Embryonic facial prominence (tissue), 1 donor: ENCODE measurements around the gene EMX1.

Source experiments
- DNase-seq: peaks from one replicate; pipeline ENCODE4 v3.0.0-alpha.2; 2016; ENCODE audit errors: extremely low spot score

Gene EMX1

GRCh38 chr2:72942881-72943418 is 25.6 kb downstream of the EMX1 start:
- no peak for DNase-seq

- DNase-seq = no peak
These were observed 26.4 kb downstream of the EMX1 start for GRCh38 chr2:72943540-72944395.

GRCh38 chr2:72944804-72945449 is 27.6 kb downstream of the EMX1 start:
- DNase-seq = no peak

DNA sequence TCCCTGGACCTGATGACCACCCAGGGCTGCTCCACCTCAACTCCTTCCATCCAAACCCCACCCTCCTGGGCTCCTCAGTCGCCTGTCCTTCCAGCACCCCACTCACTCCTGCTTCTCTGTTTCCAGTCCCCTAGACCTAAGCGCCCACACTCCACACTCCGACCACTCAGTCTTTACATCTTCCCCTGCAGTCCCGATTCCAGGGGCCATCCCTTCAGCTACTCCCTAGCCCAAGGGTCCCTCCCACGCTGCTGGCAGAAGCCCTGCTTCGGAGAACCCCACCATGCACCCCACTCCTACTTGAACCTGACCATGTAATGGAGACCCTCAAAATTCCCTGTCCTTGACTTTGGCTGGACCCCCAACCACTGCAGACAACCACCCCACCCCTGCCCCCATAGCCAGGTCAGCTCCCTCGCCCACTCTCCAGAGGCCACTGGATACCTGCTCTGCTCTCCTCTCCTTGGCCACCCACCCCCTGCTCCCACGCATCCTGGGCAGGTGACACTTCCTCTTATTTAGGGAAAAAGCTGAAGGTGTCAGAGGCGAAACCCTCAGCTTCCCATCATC is 28.2 kb downstream of the EMX1 start:
- no peak for DNase-seq

DNA sequence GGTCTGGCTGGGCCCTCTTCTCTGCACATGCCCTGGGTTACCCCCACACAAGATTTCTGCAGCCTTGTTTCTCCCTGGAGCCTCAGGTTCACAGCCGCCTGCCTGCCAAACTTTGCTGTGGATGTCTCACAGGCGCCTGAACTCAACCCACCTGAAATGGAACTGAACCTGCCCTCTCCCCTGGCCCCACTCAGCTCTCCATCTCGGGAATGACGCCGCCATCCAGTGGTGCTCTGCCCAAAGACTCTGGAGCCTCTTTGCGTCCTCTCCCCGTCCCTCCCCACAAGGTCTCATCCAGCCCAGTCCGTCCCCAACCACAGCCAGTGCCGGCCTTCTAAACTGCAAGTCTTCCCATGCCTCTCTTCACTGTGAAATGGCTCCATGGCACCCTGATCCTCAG is 29.1 kb downstream of the EMX1 start:
- DNase-seq = no peak

GRCh38 chr2:72947952-72948830 is 30.9 kb downstream of the EMX1 start:
- DNase-seq = no peak

- no peak for DNase-seq
These were observed 31.7 kb downstream of the EMX1 start for GRCh38 chr2:72949045-72949444.

GRCh38 chr2:72949642-72950041 is 32.3 kb downstream of the EMX1 start:
- DNase-seq = no peak

GRCh38 chr2:72950558-72951255 is 33.4 kb downstream of the EMX1 start:
- DNase-seq = no peak

DNA sequence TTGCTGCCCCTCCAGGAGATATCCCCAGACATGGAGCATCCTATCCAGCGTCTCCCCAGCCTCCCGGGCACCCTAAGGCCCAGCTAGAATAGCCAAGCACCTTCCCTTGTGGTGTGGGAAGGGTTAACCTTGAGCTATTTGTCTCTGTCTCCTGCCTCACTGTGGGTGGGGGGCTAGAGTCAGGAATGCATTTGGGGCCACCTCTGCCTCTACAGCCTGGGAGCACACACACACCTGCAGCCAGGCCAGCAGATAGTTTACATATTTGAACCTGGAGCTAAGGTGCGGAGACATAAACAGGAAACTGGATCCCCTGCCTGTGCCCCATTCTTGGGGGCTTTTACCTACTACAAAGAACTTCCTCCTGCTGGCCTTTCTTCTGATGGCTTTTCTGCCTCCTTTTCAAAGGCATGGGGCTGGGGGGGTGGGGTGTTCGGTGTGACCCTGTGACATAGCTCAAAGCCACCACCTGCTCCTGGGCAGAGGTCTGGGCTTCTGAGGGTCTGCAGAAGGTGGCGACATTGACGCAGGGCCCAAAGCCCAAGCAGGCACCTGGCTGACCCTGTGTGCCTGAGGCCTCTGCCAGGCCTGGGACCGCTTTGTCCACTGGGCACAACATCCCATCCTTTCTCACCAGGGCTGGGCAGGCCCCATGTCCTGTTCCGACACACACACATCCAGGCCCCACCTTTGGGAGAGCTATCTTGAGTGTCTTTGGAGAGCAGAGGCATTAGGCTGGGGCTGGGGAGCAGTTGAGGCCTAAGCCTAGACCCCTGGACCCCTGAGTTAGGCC is 34.2 kb downstream of the EMX1 start:
- DNase-seq = no peak

DNA sequence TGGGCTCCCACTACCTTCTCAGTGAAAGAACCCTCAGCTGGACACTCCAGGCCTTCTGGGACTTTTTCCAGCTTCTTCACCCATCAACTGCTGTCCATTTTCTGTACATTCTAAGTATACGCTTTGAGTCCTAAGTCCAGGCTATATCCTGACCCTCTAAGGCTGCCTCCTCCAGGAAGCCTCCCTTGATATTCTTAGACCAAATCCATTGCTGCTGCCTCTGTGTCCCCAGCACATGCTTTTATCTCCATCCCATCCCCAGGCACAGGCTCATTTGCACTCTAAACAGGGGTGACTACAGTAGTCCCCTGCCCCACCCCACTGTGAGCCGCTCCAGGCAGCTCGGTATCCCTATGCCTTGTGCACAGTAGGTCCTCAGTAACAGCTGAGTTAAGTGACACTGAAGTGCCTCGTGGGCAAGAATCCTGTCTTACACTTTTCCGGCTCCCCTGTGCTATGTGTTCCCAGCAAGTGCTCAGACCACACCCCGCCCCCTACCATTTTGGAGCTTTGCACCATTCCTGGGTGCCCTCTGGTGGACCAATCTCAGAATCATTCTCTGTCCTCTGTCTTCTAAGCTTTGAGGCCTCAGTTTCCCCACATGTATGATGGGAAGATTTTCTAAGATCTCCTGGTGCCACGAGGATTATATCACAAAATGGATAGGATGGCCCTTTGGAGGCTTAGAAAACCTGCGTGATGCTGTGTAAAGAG is 34.9 kb downstream of the EMX1 start:
- no peak for DNase-seq

GRCh38 chr2:72952961-72953360 is 35.6 kb downstream of the EMX1 start:
- DNase-seq = no peak

GRCh38 chr2:72953528-72953927 is 36.2 kb downstream of the EMX1 start:
- no peak for DNase-seq

DNA sequence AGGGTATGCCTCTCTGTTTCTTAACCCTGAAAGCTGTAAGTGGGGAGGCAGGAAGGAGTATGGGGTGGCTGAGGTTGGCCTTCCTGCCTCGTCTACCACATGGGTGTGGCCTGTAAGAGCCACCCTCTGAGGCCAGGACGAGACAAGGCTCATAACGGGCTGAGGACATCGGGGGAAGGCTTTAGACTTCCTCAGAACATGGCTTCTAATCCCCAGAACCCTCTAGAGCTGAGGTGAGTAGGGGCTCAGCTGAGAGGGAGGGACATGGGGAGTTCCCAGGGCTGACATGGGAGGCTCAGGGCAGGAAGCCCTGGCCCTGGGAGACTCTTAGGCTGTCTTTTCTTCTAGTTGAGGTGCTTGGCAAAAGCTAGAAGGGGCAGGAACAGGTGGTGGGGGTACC is 36.7 kb downstream of the EMX1 start:
- DNase-seq = no peak

GRCh38 chr2:72954376-72955227 is 37.3 kb downstream of the EMX1 start:
- DNase-seq = no peak

DNA sequence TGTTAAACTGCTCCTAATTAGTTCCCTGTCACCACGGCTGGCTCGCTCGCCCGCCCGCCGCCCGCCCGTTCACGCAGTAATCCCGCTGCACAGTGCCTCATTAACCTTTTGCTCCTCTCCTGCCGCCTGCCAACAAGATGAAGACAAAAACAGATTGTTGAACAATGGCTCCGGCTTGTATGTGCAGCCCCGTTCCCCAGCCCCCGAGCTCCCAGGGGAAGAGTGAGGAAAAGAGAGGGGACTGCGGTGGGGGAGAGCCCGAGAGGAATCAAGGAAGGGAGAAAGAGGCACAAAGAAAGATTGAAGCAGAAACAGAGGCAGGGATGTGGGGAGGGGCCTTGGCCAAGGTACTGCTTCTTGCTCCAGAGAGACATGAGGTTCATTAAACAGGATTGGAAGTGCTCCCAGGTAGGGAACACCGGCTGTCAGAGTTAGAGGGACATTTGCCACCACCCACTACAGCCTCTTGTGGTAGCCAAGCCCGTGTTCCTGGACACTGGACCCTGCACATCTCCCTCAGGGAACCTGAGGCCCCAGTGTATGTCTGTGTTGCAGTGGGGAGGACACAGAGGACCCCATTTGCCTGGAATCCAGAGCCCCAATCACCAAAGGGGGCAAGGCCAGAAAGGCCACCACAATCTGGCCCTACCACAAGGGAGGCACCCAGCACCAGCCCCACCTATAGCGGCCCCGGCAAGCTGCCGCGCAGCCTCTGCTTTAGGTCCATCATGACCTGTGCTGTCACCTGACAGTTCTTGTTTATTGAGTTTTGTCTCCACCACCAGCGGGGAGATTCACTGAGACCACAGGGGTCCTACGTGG is 38.1 kb downstream of the EMX1 start:
- no peak for DNase-seq

GRCh38 chr2:72956050-72956395 is 38.7 kb downstream of the EMX1 start:
- no peak for DNase-seq

- no peak for DNase-seq
These were observed 39.6 kb downstream of the EMX1 start for GRCh38 chr2:72956936-72957335.
